Erythroblast (primary cell): ENCODE data around the gene SLC25A38.

ENCODE experiments used
- GATA1 ChIP-seq: IDR thresholded peaks from 2 replicates; pipeline ENCODE4 v1.6.1; 2011; ENCODE audit warnings: low read depth, mild to moderate bottlenecking, control low read depth, low read length, moderate library complexity
- POLR2A ChIP-seq: IDR thresholded peaks from 2 replicates; pipeline ENCODE4 v1.6.1; 2011; ENCODE audit warnings: mild to moderate bottlenecking, low read length

GRCh38 chr3:39376959-39377634 is 6.1 kb upstream of the SLC25A38 start:
- TF ChIP-seq POLR2A (no peak), GATA1 (no peak)
